Measurements from ENCODE around the gene ULBP3.
"Not testable (repeated sequence)": the region's sequence is repeated elsewhere in the genome, so short reads cannot be mapped to it uniquely, and the experiment has no call there.

ULBP3 gene

DNA sequence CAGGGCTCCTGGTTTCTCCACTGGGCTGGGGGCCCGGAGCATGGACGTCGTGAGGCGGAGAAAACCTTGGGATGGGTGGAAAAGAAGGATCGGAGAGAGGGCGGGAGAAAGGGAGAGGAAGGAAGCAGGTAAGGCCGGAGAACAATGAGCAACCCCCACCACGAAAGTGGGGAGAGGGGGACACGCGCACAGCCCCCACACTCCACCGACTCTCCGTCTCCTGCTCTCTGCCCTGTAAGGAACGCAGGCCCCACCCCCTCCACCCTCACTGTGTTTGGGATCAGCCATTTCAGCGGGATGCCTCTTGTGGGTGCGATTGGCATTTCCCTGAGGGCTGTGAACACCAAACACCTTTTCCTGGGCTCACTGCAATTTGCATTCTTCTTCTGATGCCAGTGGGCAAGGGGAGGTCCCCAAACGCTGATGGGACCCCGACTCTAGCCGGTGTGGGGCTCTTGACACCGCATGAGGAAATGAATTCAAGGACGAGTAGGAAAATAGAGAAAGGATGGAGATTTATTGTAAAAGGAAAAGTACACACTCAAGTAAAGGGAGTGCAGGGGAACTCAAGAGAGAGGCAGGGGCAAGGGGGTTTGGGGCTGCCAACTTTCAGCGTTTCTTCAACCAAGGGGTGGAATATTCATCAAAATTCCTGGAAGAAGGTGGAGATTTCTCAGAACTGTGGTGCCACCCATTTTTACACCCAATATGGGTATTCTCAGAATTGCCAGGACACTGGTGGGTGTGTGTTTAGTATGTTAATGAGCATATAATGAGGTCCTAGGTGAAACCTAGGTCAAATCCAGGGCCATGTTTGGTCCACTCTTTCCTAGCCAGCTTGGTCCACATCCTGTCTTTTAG lies 30.5 kb downstream of the ULBP3 start:
- no peak for DNase-seq

DNA sequence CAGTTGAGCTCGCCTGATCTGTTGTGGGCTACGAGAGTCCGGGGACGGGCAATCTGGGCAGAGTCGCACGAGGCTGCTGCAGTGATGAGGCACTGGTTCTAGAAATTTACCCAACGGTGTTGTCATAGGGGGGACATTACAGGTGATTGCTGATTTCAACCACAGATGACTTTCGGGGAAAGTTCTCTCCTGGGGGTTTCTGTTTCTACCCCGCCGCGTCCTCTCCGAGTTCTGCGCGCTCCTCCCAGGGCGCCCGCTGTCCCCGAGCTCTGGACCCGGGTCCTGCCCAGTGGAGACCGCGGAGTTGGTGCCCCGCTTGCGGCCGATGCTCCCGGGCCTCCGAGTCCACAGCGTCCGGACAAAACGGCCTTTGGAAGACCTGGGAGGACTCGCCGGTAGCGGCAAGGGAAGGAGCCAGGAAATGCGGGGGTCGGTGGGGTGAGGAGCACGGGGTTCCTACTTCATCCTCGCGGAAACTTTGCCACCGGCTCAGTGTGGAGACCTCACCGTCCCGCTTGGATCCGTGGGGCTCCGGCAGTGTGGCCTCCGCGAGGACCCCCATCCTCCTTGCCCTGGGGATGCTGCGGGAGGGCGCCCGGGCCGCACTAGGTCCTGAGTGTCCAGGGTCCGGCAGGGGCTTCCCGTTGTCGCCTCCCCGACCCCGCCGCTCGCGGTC lies 31.3 kb downstream of the ULBP3 start:
- no peak for DNase-seq

DNA sequence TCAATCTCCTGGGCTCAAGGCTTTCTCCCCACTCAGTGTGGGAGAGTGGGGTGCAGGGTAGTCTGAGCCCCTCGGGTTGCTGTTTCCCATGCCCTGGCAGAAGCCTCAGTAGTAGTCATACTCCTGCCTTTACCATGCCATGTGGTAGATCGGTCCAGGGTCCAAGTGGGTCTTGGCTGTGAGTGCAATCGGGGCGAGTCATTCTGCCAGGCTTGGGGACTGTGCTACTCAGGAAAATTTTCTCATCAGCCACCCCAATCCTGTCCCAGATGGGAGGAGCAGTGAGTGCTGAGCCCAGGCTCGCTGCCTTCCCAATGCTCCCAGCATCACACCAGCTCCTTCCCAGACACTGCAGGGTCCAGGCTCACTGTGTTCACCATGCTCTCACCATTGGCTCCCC lies 32.8 kb downstream of the ULBP3 start:
- no peak for DNase-seq

DNA sequence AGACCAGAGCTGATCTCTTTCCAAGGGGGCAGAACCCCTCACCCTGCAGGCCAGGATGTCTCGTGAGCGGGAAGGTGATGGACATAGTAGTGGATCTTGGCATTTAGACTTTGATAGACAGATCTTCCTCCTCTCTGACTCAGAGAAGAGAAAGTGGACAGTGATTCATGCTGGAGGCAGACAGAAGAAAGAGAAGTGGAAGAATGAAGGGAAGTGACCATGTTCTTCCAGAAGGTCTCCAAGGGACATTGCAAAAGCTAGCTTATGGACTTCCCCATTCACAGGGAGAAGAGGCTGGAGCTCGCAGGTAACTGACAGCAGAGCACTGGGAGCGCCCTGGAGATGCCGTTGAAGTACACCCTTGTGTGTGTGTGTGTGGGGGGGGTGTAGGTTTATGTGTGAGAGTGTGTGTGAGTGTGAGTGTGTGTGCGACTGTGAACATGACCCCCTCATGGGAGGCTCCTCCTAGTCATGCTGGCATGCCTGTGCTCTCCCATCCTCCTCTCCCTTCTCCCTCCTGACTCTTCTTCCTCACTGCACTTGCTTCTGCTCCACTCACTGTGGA lies 35.6 kb downstream of the ULBP3 start:
- no peak for DNase-seq

DNA sequence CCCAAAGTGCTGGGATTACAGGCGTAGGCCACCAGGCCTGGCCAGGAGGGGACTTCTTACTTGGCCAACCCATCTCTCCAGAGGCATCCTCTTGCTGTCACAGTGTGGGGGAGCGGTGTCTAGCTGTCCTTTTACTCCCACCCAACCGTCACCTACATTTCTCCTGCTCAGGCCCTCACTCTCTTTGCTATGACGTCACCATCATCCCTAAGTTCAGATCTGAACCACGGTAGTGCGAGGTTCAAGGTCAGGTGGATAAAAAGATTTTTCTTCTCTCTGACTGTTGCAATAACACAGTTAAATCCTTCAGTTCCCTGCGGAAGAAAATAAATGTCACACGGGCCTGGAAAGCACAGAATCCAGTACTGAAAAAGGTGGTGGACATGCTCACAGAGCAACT lies 36.3 kb downstream of the ULBP3 start:
- DNase-seq, result no peak

DNA sequence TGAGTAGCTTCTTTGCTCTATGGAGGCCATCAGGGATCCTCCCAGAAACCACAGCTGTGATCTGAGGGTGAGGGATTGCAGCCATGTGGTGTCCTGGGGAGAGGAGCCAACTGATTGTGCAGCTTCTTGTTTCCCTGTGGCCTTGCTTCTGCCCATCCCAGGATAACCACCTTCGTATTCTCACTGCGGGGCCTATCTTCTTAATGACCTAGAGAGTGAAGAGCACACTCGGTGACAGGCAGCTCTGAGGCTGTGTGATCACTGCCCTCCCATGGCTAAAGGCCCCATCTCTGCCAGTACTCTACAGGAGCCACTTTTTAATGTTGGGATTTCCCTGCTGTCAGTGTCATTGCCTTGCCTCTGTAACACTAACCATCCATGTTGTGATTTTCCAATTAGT lies 38.3 kb downstream of the ULBP3 start:
- no peak for DNase-seq

DNA sequence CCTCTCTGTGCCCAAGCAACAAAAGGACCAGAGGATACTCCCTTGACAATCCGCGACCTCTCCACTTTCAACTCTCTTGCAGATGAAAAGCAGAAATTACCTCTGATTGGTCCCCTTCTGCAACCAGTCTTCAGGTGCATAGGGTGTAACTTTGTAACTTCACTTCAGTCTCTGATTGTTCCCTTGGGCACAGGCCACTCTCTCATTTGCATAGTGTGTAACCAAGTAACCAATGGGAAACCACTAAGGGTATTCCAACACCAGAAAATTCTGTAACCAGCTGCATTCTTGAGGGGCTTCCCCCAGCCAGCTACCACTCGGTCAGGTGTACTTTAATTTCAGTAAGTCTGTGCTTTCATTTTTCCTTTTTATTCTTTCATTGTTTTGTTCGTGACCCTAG lies 39.2 kb downstream of the ULBP3 start:
- no peak for DNase-seq

DNA sequence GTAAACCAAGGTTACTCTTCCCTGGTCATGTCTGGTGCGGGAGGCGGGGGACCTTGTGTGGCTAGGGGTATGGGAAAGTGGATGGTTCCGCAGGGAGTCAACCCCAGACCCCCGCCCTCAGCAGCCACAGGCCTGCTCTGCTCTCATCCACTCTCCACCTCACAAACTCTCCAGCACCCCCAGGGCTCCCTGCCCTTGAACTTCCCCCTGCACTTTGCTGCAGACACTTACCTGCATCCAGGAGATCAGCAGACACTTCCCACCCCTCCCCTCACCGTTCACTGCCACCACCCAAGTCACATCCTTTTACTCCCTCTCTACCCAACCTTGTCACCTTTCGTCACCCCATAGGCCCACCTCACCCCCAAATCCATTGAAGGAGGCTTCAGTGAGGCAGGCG lies 39.6 kb downstream of the ULBP3 start:
- DNase-seq, result no peak

DNA sequence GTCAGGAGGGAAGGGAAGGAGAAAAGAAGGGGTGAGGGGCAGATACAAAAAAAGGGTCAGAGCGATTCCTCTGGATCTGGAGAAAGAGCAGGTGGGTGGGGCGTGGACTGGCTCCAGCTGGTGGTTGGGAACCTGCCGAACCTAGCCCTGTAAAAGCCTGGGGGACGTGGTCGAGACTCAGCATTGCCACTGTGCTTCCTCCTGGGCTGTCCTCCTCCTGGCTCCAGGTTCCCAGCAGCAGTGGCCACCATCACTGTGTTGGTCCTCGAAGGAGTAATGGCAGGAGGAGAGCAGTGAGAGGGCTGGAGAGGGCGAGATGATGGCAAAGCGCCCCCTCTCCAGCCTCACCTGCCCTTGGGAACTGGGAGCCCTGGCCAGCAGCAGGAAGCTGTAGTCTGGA lies 40.1 kb downstream of the ULBP3 start:
- no peak for DNase-seq

DNA sequence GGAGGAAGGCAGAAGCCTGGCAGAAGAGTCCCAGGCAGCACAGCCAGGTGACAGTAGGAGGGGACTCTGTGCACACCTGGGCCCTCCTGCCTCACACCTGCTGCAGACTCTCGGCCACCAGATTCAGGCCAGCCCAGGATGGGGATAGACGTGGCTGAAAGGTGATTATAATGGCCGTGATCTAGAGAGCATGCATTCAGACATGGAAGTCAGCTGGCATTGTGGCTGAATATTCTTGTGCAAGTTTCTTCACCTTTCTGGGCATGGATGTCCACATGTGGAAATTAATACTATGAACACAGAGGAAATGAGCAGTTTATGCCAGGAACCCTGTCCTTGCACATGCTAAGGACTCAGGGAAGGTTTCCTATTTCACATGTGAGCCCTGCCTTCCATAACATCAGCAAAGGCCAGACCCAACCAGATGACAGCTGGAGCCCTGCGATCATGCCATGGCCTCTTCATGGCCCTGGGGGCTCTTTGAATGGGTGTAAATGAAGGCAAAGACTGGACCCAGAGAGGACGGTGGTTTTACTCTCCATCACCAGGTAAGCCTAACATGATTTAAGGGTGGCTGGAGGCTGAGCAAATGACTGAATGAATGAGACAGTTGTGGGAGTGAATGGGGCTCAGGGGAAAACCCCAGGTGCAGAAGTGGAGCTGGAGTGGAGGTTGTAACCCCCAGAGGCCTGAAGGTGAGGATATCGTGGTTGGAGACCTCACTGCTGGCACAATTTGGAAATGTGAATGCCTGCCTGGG lies 40.9 kb downstream of the ULBP3 start:
- no peak for DNase-seq

DNA sequence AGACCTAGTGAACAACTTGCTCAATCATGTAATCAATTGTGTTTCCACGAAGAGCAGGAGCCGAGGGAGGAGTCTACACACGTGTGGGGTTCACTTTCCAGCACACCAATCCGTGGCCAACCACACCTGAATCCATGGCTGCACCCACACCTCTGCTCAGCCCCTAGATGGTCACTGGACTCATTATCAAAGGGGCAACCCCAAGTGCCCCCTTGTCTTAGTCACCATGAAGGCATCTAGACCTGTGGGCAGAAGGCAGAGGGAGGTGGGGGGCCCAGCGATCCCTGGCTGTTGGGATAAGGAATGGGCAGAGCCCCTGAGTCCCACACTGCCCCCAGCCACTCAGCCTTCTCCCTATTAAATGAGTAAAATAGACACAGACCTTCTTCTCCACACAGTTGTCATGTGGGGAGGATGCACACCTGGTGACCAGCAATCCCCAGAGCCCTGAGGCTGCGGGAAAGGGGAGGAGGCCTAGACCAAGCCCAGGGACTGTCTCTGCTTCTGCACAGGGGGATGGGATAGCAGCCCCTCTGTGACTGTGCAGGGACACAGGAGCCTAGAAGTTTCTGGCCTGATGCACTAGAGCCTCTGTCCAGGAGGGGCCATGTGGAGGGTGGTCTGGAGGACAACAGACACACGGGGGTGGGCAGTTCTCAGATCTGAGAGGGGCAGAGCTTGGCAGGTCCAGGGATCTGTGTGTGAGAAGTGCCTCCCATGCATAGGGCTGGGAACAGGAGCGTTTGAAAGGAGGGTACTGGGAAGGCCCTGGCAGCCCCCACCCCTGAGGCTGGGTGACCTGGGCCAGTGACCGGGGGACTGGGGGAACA lies 41.7 kb downstream of the ULBP3 start:
- DNase-seq, result no peak

DNA sequence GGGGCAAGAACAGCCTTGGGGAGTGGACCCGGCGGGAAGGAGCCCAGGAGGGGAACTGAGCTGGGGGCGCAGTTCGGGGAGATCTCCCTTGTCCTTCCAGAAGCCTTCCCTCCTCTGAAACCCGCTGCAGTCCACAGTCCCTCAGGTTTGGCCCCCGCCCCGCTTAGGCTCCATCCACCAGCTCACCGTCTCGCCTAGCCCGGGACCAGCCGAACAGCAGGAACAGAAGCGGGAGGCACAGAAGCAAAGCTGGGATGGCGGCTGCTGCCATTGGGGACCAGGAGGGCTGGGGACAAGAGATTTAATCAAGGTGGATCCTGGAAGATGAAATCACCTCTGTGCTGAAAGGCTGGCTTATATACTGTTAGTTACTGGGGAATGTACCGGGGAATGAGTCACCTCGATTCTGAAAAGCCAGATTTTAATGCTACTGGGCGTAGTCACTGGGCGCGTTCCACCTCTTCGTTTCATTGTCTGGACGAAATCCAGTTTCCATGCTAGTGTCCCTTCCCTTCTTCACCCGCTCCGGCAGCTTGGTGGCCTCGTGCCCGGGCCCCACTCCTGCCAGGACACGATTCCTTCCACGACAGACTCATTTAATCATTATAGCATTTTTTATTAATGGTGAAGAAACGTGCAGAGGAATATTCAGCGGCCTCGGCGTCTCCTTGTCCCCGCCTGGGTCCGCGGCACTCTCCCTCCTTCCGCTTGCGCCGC lies 43.6 kb downstream of the ULBP3 start, which contains the start of gene RAET1L:
TSS of gene RAET1L (minus strand) at position 332 of the 717 bp plus-strand sequence. CDS start at position 271, 61 bp downstream.
- DNase-seq, result peak; percentile 36 to 57

DNA sequence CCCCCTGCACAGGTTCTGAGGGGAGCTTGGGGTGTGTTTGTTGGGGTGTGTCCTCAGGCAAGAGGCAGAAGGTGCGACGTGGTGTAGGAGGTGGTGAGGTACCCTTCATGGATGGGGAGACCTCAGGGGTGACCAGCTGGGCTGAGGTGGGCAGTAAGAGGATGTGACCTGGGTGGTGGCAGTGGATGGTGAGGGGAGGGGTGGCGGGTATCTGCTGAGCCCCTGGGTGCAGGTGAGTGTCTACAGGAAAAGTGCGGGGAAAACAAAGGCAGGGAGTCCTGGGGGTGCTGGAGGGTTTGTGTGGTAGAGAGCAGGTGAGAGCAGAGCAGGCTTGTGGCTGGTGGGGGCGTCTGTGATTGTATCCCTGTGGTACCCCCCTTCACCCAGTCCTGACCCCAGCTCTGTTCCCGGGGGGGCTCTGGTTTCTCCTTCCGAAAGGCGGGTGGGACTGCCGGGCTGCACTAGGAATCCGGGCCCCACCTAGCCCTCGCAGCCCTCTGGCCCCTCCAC lies 44.2 kb downstream of the ULBP3 start:
- DNase-seq, result no peak

DNA sequence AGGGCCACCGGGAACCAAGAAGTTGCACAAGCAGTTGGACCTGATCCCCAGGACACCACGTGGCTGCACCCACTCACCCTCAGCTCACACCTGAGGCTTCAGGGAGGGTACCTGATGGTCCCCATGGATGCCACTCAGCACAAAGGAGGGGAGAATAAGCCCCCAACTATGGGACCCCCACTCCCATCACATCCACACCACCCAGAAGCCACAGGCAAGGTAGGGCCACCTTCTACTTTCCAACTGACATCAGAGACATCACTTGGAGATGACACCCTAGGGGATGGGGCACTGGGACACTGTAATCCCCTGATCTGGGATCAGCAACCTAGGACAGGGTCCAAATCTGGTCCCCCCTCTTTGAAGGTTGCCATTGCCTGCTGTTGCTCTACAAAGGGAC lies 44.9 kb downstream of the ULBP3 start:
- DNase-seq, result not testable (repeated sequence)

DNA sequence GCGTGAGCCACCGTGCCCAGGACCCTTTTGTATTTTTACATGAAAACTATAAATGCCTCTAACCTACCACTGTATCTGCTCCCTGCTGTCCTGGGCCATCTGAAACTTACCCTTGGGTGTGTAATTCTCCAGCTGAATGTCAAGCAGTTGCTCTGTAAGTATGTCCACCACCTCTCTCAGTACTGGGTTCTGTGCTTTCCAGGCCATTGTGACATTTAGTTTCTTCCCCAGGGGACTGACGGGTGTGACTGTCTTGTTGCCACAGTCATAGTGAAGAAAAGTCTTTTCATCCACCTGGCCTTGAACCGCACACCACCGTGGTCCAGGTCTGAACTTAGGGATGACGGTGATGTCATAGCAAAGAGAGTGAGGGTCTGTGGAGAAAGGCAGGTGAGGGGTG lies 47.1 kb downstream of the ULBP3 start:
- not testable (repeated sequence) for DNase-seq

DNA sequence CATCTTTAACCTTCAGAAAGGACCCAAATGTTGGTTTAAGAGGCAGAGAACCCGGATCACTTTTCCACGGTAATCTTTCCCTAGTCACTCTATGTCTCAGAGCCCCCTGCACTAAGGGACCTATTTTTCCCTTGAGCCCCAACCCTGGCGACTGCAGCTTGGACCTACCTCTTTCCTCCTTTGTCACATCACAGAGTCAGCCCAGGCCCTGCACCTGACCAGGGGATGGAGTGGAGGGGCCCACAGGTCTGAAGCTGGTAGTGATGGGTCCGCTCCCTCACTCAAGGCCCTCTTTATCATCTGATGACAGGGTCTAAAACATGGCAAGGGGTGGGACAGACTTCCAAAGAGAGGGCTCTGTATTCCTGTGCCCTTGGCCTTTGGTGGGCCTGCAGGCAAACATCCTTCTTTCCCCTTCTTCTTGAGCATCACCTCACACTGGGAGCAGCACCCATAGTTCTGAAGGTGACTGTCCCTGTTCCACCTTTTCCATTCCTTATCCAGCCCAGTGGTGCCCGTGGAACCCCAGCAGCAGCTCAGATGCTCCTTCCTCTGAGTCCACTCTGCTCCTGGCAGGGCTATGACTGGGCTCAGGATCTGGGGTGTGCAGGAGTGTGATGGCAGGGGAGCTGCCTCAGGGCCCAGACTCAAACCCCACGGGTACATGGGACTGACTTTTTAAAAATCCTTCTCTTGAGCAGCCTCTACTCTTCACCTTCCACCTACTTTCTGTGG lies 49.9 kb downstream of the ULBP3 start:
- no peak for DNase-seq

DNA sequence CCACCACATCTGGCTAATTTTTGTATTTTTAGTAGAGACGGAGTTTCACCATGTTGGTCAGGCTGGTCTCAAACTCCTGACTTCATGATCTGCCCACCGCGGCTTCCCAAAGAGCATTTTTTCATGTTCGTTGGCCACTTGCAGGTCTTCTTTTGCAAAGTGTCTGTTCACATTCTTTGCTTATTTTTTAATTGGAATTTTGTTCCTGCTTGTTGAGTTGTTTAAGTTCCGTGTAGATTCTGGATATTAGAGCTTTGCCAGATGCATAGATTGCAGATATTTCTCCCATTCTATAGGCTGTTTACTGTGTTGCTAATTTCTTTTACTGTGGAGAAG lies 51.8 kb downstream of the ULBP3 start:
- not testable (repeated sequence) for DNase-seq

DNA sequence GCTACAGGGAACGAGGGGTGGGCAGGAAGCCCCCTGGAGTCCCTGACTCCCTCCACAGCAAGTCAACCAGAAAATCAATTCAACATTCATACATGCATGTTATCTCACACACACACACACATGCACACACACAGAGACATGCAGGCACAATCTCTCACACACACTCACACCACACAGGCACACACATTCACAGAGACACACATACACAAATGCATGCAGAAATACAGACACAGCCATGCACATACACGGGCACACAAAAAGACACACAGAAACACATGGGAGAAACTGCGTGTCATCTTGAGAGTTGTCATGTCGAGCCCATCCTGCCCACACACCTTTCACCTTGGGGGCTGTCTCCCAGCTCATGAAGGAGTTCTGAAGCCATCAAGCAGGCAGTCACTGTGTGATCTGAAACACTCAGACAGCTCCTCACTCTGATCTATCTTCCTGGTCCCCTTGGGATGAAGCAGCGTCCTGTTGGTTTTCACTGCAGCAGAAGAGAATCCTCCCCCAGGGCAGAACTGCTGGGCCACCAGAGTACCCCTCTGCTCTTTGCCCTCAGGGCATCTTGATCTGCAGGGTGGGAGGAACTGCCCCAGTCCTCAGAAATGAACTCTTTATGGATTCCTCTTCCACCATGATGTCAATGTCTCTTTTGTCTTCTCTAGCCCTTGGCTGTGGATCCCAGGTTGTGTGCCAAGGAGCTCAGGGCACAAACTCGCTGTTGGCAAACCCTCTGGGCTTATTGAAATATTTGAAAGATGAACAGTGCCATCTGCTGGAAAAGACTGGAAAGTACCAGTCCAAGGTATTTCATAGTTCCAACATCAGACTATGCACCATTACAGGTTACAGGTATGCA lies 52.4 kb downstream of the ULBP3 start:
- peak in 1 of 2 experiments; percentile 48 for DNase-seq

DNA sequence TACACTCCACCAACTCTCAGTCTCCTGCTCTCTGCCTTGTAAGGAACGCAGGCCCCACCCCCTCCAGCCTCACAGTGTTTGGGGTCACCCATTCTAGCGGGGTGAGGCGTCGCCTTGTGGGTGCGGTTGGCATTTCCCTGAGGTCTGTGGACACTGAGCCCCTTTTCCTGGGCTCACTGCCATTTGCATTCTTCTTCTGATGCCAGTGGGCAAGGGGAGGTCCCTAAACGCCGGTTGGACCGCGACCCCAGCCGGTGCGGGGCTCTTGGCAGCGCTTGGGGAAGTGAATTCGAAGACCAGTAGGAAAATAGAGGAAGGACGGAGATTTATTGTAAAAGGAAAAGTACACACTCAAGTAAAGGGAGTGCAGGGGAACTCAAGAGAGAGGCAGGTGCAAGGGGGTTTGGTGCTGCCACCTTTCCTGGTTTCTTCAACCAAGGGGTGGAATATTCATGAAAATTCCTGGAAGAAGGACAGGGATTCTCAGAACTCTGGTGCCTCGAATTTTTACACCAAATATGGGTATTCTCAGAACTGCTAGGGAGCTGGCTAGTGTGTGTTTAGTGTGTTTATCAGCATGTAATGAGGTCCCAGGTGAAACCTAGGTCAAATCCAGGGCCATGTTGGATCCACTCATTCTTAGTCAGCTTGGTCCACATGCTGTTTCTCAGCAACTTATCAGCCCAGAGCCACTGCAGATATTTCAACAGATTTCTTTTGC lies 53.5 kb downstream of the ULBP3 start:
- not testable (repeated sequence) for DNase-seq
